A673 (cell line): Measurements from ENCODE around the gene ALDH16A1.

ENCODE experiments used
- EZH2 ChIP-seq: fragments of 200-600 bp; sonication (generic); IDR thresholded peaks from 2 replicates; pipeline ENCODE4 v1.6.1; 2017; ENCODE audit warnings: borderline replicate concordance, low read depth, mild to moderate bottlenecking, mixed read lengths, antibody characterized with exemption, low read length; ENCODE audit not compliant: poor library complexity, severe bottlenecking
- TF ChIP-seq, protein P1 (sequence below): fragments of 300-800, 200-600 bp; sonication (generic); conservative IDR thresholded peaks from 2 replicates; pipeline ENCODE4 v1.5.1; 2017; ENCODE audit warnings: low read depth, mild to moderate bottlenecking, antibody characterized with exemption, low read length, moderate library complexity, mixed read lengths

DNA sequence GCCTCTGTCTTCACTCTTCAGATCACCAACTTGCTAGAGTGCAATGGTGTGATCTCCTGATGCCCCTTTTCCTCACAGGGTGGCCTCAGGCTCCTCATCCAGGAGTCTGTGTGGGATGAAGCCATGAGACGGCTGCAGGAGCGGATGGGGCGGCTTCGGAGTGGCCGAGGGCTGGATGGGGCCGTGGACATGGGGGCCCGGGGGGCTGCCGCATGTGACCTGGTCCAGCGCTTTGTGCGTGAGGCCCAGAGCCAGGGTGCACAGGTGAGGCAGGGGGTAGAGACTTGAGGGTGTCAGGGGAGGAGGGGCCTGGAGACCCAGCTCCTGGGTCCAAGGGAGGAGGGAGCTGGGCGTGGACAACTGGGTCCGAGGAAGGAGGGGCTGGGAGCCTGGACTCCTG lies 9.5 kb downstream of the ALDH16A1 start:
- TF ChIP-seq, protein P1, sequence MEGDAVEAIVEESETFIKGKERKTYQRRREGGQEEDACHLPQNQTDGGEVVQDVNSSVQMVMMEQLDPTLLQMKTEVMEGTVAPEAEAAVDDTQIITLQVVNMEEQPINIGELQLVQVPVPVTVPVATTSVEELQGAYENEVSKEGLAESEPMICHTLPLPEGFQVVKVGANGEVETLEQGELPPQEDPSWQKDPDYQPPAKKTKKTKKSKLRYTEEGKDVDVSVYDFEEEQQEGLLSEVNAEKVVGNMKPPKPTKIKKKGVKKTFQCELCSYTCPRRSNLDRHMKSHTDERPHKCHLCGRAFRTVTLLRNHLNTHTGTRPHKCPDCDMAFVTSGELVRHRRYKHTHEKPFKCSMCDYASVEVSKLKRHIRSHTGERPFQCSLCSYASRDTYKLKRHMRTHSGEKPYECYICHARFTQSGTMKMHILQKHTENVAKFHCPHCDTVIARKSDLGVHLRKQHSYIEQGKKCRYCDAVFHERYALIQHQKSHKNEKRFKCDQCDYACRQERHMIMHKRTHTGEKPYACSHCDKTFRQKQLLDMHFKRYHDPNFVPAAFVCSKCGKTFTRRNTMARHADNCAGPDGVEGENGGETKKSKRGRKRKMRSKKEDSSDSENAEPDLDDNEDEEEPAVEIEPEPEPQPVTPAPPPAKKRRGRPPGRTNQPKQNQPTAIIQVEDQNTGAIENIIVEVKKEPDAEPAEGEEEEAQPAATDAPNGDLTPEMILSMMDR: no peak
- TF ChIP-seq EZH2: no peak
